HG03280 (cell line): ENCODE results near the gene UPP1.
"Not testable (repeated sequence)": the region's sequence is repeated elsewhere in the genome, so short reads cannot be mapped to it uniquely, and the experiment has no call there.

Experiments
- ATAC-seq: cut with Tn5 transposase; IDR thresholded peaks from one replicate; pipeline ENCODE4 v1.9.1; 2021; ENCODE audit warnings: mild to moderate bottlenecking, moderate library complexity; ENCODE audit not compliant: unreplicated experiment

The UPP1 gene

DNA sequence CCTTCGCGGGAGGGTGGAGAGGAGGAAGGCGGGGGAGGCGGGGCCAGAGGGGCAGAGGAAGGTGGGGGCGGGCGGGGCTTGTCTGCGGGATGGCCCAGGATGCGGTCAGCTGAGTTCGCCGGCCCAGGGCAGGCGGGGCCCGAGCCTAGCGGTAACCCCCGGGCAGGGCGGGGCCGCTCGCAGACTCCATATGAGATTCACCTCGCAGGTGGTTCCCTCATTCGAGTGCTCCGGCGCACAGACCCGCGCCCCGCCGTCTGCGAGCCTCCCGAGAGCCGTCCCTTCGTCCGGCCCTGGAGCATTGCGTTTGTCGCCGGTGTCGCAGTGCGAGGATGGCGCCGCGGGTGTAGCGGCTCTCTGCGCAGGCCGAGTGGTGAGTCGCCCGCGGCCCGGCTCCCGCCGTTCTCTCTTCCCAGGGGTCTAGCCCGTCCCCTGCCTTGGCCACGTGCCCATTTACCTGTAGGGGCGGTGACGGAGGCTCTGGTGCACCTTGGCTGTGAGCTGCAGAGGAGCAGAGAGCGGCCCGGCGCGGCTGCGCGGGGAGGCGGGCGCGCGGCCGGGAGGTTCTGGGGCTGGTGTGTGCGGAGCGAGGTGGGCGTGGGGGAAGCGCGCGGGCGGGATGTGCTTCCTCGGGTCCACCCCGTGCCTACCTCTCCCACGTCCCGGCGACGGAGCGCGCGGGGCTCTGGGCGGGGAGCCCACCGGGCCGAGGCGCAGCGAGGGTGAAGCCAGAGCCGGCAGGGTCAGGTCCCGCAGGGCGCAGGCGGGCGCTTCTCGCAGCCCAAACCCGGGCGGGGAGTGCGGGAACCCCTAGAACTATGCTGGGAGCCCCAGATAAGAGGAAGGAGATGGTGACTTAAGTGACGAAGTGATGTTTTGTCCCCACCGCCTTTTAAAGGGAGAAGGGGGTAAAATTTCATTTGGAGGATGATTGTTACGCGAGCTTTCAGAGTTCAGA, at the start of gene UPP1:
Gene UPP1 (plus strand): TSS at position 220 of the 958 bp plus-strand sequence. CDS start 5,519 bp downstream, outside the sequence.
- peak; percentile 58 for ATAC-seq

DNA sequence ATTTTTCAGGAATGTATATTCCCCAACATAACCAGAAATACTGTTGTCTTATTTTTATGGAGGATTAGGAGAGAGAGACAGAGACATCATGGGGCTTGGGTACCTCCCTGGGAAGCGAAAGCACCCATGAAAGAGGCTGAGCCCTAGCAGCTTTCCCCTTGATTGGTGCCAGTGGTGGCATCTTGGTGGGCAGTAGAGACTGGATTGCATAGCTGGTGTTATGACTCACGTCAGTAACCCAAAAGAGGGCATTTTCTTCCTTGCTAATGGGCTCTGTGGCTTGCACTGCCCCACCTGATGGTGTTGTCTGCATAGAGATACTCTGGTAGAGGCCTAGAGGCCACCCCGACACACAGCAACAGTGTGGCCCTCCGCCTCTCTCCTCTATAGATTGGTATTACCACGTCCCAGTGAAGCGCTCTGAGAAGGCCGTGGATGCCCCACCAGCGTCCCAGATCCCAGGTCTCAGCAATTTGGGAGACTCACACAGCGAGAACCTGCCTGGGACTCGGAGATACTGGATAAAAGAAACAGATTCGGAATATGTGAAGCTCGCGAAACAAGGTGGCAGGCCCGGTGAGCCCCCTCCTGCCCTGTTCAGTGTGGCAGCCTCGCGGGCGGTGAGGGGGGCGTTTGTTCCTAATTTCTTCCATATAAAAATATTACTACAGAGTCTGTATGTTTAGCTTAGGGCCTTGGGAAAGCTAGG, 48.0 kb upstream of the UPP1 start:
- no peak for ATAC-seq

DNA sequence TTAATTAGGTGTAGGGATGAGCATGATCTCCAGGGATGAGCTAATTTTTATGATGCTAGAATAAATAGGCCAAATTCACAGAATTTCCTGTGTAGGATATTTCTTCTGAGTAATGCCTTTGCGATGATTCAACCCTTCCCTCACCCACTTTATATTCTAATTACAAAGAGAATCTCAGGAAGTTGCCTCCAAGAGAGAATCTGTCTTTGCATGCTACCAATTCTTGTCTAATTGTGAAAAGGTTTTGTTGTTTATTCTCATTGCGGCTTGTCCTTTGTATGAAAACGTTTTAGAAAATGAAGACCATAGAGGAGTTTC, 47.5 kb upstream of the UPP1 start:
- ATAC-seq = no peak

DNA sequence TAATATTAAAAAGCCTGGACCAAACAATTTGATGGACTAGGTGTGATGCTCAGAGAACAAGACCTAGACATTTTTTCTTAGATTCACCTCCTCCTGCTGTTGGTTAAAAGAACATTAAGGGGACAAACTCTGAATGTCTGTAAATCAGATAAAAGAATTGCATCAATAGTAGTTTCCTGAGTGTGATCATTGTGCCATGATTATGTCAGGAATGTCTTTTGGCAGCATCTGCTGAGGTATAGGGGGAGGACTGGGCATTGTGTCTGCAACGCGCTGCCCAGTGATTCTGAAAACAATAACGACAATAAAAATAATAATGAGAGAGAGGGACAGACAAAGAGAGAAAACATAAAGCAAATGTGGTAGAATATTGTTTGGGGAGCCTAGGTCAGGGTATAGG, 46.8 kb upstream of the UPP1 start:
- ATAC-seq = no peak

DNA sequence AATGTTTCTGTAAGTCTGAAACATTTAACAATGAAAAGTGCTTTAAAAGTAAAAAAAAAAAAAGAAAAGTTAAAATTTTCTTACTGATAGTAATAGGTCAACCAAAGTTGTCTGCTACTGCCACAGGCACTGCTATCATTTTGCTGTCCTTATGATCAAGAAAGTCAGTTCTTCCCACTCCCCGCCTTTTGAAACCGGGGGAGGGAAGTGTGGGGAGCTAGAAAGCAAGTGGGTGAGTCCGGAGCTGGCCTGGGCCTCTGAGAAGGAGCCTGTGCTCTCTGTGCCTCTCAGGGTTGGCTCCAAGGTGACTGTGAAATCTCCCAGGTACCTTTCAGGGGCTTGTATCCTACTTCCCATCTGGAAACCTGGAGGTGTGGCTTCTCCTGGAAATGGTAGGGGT, 46.4 kb upstream of the UPP1 start:
- ATAC-seq = no peak

DNA sequence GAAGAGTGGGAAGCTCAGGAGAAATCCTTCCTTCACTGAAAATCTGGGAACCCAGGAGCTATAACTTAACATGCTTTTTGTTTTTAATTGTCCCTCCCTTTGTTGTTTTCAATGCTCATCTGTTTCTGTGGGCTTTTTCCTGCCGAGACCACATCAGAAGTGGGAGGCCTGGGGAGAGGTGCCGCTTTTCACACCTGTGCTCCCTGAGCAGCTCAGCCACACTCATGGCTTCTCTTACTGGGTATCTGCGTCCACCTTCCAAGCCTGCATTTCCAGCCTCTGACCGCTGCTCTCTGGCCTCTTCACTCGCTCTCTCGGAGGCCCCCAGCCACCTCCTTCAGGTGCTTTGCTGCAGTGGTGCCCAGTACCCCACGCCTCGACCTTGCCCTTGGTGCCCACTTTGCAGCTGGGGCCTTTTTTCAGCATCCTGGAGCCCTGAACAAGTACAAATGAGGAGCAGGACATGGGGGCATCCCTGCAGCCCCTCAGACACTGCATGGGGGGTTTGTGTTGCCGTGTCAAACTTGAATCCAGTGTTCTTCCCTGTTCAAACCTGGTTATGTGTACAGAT, 43.8 kb upstream of the UPP1 start:
- no peak for ATAC-seq

DNA sequence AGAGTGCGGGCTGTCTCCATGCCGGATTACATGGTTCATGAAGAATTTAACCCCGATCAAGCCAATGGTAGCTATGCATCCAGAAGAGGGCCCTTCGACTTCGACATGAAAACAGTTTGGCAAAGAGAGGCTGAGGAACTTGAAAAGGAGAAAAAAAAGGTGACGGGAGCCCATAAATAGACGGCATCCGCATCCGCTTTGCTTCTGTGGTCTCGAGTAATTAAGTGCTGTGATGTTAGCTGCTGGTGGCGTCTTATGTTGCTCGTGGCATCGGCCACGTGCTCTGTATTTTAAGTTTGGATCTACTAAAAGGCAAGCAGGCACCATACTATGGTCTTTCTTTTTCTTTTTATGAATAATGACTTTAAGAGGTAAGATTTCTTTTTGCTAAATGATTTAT, 42.6 kb upstream of the UPP1 start:
- no peak for ATAC-seq

DNA sequence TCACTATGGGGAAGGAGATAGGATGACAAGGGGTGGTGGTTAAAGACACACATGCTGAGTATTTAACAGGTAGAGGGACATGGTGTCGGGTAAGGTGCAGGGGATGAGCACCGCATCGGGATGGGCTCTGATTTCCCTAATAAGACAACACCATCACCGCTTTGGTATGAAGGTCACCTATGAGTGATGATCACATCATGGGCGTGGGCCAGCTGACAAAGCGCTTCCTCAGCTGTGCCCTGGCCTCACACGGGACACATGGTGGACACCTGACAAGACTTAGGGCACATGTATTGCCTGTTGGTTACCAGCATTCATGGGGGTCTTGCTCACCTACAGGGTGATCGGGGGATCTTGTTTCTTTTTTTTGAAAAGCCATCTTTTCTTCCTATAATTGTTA, 41.0 kb upstream of the UPP1 start:
- no peak for ATAC-seq

DNA sequence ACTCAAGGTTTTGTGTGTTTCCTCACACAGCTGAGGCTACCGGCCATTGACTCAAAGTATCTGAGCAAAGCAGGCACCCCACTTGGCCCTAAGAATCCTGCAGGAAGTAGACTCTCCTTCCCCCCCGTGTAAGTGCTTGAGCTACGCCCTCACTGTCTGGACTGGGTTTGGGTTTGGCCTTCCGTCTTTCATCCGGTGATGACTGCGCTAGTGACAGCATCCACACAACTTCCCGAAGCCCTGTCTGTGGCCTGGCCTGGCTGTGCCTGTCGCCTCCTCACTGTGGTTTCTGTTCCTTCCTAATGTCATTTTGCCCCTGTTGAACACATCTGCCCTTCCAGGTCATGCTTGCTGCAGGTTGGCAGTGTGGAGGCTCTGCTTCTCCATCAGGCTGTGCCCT, 39.2 kb upstream of the UPP1 start:
- ATAC-seq = no peak

DNA sequence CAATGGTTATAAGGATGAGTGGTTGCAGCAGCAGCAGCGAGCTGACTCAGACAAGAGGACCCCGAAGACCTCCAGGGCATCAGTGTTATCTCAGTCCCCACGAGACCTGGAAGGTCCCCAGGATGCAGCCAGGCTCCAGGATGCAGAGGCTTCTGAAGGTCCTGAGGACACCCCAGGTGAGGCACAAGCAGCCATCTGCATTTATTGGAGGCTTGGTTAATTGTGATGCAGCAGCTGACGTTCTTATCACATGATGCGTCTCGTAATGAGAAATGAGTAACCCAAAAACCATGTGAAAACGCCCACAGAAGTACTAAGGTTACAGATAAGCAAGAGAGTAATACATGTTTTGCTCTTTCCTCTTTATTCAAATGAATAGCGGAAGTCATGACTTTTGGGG, 36.3 kb upstream of the UPP1 start:
- ATAC-seq = no peak

DNA sequence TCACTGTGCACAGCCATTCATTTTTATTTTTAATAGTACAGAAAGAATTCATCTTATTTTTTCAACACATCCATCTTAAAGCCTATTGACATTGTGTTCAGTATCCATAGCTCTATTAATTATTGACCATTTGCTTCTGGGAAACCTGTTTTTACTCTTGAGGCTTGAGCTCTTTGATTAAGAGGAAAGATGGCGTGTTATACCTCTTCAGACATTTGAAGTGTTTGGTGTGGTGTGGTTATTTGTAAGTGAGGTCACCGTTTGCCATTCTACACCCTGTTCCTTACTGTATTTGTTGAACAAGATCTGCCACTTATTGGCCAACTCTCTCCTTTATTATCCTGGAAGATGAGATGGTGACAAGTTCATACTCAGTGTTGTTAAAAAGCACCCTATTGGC, 35.3 kb upstream of the UPP1 start:
- ATAC-seq = no peak

DNA sequence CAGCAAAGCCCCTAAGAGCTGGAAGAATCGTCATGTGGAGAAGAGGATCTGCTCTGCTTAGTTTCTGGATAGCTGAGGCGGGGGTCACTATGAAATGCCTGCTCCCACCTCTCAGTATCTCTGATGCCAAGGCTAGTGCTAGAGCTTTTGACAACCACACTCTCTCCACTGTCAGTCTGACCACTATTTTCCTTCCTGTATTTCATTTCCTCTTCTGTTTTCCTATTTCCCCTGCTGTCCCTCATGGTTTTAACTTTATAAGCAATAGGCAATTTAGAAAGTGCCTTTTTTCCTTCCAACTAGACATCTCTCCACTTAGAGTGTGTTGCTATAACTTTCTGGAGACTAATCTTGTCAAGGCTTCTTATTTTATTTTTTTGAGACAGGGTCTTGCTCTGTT, 30.1 kb upstream of the UPP1 start:
- ATAC-seq = no peak

DNA sequence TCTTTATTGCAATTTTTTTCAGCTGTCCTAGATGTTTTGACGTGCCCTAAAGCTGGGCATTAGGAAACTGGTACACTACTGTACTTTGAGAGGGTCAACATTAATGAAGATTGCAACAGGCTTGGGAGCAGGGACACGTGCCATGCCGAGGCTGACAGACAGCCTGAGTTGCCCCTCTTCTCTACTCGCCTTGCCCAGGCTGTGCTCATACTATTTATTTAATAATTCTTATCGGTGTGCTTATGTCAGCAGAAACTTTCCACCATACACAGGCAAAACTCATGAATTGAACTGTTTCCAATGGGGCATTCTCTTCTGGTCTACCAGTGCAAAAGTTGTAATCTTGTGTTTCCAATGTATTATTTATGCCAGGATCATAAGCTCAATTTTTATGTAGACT, 29.4 kb upstream of the UPP1 start:
- ATAC-seq = no peak

DNA sequence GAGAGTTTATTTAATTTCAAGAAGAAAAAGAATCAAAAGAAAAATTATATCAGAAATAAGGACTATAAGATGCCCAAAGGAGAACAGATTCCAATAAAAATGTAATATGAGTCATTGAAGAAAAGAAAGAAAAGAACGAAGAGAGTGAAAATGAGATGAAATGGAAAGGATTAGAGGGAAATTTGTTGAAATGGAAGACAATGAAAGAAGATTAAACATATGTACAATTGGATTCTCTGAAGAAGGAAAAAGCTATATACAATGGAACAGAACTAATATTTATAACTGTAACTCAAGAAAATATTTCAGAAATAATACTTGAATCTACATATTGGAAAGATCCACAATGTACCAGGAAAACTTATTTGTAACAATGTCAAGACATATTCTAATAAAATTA, 25.1 kb upstream of the UPP1 start:
- no peak for ATAC-seq

DNA sequence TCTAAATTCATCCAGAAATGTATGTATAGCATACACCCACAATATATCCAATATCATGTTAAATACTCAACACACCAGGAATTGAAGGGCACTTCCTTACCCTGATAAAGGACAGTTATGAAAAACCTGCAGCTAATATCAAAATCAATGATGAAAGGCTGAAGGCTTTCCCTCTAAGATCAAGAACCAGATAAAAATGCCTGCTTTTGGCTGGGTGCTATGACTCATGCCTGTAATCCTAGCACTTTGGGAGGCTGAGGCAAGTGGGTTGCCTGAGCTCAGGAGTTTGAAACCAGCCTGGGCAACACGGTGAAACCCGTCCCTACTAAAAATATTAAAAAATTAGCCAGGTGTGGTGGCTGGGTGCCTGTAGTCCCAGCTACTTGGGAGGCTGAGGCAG, 21.6 kb upstream of the UPP1 start:
- ATAC-seq = no peak

DNA sequence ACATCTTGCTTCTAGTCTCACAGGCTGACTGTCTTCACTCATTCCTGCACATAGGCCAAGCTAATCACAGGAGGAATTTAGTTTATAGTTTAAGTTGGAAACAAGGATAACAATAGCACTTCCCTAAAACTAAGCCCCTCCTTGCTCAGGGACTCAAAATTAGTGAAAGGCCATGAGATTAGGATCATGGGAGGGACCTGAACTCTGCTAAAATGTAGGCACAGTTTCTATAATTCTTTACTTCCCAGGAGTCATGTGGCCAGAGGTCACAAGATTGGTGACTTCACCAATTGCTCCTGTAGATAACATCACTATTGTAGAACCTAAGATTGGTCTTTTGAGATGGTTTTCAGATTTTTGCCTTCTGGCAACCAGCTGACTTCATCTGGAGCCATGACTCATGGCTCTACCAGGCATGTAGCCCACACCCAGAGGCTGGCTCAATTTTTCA, 14.8 kb upstream of the UPP1 start:
- ATAC-seq = no peak

DNA sequence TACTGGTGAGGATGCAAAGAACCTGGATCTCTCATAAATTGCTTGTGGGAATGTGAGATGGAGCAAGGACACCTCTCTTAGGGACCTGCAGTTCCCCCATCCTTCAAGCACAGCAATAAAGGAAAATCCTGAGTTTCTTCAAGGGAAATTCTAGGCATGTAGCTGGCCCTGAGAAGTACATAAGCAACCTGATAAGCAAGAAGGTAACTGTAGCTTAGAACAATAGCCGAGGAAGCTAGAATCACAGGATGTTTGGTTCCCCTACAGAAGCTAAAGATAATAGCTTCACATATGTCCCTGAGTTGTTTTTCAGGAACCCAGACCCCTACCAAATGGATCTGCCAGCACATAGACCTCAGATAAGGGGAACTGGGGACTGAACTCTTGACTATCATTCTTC, 11.6 kb upstream of the UPP1 start:
- ATAC-seq = no peak

DNA sequence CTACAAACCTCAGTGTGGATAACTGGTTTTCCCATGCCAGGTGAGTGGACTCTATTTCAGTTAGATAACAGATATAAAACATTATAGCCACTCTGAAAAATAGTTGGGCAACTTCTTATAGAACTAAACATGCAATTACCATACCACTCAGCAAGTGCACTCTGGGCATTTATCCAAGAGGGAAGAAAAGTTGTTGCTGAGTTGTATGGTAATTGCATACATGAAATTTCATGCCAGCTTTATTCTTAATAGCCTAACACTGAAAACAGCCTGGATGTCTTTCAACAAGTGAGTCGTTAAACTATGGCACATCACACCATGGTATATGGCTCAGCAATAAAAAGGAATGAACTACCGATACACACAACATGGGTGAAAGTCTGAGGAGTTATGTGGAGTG, 10.6 kb upstream of the UPP1 start:
- no peak for ATAC-seq

DNA sequence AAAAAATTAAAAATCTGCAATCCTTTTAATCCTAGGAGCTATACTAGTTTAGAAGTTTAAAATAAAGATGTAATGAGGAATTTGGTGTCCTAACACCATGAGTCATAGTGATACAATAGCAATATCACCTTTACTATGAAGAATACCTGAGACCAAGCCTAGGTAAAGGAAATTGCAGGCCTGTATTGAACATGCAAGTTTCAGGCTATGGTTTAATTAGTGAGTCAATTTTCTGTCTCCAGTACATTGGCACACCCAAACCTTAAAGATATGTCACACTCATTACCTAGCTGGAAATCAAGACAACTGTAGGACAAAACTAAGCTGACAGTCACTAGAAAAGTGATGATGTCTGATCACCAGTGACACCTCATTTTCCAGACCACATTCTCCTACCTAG, 6.7 kb upstream of the UPP1 start:
- not testable (repeated sequence) for ATAC-seq

DNA sequence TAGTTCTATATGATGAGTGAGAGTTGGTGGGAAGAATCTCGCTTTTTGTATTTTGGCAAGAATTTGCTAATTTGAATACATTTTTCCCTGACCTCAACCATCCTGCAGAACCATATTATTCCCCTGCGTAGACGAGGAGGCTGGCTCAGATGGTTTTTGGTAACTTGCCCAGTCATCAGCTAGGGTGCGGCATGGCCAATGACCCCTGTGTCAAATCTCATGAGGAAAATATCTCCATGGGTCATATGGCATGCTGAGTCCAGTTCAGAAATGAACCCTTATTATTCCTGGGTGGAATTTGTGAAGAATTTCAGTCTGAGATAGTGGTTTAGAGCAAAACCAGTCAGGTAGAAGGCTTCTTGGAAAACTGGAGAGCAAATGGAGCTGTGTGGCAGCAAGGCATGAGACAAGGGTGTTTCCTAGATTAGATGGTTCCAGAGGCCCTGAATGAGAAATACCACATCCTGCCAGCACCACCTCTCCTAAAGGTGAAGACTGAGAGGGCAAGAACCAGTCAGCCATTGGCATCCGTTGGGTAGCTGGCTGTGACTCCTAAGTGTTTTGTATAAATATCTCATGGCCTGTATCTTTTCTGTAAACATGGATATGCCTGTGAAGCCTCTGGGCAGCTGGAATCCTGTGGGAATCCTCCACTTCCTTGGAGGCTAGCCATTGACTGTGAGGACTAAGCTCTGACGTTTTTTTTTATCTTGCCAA, 5.8 kb upstream of the UPP1 start:
- ATAC-seq = no peak

DNA sequence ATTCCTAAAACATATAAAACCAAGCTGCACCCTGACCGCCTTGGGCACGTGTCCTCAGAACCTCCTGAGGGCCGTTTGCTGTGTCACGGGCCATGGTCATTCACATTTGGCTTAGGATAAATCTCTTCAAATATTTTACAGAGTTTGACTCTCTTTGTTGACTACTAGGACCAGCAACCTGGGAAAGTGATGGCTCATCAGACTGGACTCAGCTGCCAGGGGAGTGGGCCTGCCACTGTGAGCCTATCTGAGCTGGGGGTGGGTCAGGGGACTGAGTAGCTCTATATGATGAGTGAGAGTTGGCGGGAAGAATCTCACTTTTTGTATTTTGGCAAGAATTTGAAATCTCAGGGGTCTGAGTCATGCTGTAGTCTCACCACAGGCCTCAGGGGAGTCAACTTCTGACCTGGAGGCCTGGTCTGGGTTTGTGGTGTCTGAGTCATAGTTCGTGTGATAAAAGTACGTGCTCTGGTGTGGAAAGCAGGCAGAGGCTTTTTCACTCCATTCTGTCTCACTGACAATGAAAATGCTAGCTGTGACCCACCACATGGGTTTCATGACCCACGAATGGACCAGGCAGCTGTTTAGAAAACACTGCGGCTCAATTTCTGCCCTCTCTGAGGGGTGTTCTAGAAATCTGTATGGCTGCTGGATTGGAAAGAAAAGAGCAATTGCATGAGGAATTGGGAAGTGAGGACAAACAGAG, 4.2 kb upstream of the UPP1 start:
- ATAC-seq = peak; percentile 56
